NCI-H524 treated with DMSO at 0.1 percent for 48 hours (cell line): Measurements from ENCODE around the gene KPNA4.
"Not testable (repeated sequence)": the region's sequence is repeated elsewhere in the genome, so short reads cannot be mapped to it uniquely, and the experiment has no call there.

Experiments
- DNase-seq: peaks from one replicate; lab custom pipeline; 2025; lab: John Stamatoyannopoulos, UW

KPNA4 gene, protein sequence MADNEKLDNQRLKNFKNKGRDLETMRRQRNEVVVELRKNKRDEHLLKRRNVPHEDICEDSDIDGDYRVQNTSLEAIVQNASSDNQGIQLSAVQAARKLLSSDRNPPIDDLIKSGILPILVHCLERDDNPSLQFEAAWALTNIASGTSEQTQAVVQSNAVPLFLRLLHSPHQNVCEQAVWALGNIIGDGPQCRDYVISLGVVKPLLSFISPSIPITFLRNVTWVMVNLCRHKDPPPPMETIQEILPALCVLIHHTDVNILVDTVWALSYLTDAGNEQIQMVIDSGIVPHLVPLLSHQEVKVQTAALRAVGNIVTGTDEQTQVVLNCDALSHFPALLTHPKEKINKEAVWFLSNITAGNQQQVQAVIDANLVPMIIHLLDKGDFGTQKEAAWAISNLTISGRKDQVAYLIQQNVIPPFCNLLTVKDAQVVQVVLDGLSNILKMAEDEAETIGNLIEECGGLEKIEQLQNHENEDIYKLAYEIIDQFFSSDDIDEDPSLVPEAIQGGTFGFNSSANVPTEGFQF

DNA sequence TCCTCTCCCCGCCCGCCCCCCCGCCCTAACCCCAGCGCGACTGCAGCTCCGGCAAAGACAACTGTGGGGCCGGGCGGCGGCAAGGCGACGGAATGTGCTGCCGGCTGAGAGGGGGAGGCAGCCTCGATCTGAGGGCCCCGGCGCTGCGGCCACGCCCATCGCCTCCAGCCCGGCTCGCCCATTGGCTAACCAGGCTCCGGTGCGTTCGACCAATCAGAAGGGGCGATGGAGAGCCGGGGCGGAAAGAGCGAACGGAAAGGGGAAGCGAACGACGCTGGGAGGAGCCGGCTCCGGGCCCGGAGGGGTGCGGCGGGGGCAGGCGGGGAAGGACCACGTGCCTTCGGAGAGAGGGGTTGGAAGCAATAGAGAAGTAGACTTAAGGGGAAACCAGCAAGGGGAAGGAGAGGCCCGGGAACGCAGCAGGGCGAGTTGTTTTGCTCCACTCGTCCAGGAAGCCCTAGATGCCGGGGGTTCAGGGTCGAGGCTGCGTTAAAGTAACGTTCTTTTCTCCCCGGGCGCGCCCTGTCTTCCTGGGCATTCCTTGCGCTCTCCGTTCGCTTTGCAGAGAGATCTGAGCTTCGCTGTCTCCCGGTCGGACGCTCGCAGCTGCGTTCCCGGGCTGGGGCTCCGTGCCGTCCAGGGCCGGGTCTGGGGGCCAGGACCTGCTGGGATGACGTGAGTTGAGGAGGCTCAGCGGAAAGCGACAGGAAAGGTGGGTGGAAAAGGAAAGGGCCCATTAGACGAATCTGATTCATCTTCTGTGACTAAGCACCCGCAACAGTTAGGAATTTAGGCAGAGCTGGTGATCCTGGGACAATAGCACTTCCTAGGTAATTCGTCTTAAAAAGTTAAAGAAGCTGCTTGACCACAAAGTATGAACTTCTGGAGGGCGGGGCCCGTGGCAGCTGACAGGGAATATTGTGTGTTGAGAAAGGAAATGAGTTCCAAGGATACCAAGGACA, at the start of gene KPNA4:
Gene KPNA4 (minus strand): TSS at position 130 of the 962 bp plus-strand sequence. CDS start 289 bp downstream, outside the sequence.
- DNase-seq: peak; percentile 86

DNA sequence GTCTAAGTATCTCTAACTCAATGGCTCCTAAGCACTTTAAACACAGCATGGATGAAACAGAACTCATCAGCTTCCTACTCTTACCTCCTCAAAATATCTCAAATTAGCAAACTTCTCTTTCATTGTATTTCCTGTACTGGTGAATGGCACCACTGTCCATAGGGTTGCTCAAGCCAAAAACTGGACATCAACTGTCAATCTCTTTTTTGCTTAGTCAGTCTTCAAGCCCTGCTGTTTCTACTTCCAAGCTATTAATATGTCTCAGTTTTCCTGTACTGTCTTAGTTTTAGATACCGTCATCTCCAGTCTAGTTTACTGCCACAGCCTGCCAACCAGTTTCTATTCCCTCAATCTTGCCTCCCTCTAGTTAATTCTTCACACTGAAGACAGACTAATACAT, 48.3 kb upstream of the KPNA4 start:
- no peak for DNase-seq

DNA sequence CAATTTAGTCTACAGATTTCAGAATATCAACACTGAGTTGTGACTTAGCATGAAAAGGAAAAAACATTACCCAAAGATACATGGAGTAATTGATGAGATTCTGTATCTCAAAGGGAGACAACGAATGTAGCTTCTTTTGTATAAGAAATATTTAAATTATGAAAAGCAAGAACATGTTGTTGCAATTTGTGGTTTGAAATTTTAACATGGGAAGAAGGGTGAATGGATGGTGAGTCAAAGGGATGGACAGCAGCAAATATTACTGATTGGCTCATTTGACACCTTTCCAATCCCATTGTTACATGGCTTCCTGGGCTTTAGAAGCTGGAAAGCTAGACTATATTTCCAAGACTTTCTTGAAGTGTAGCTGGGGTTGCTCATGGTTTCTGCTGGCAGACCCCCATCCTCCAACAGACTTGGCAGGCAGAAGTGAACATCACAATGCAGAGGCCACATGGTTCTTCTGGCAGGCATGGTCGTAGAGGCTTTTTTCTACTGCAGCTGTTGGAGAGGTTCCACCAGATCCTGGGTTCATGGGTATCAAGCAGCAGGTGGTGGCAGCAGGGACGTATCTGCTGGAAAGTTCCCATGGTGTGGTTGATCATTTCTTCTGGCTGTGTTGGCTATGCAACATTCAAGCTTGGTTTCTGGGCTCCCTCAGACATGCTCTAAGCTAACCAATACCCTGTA, 47.2 kb upstream of the KPNA4 start:
- no peak for DNase-seq

DNA sequence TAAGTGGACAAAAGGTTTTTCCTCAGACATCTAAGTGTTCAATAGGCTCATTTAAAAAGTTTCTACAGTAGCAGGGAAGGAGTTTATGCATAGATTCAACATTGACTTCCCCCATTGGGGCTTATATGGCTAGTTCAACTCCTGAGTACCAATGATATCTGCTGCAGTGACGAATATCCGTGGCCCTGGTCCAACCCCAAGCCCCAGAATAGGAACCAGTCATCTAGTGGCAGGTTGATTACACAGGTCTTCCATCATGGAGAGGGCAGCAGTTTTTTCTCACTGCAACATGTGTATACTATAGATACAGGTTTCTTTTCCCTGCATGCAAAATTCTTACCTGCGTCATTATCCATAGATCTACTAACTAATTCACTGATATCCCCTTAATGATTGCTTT, 45.8 kb upstream of the KPNA4 start:
- no peak for DNase-seq

DNA sequence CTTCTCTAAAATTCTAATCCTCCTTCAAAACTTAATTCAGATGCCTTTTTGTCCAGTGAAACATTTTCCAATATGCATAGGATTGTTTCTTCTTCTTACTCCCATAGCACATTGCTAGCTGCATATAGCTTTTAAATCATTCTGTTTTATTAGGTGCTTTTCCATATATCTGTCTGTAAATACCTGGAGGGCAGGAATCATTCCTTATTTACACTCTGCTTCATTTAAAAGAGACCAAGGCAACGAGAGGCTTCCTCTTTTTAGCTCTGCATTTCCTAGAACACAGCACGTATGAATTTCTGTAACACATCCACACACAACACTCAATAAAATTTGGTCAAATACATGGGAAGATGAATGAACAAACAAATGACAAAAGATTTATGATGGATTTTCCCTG, 43.5 kb upstream of the KPNA4 start:
- no peak for DNase-seq

DNA sequence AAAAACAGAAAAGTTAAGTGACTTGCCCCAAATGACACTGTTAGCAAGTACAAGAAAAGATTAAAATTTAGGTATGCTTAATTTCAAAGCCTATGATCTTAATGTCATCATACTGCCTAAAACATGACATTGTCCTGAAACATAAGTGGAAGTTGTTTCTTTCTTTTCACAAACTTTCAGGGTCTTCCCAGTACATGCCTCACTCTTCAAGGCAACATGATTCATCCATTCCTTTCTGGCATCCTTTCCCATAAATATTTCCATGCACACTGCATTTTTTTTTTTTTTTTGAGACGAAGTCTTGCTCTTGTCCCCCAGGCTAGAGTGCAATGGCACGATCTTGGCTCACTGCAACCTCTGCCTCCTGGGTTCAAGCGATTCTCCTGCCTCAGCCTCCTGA, 42.5 kb upstream of the KPNA4 start:
- DNase-seq: no peak

DNA sequence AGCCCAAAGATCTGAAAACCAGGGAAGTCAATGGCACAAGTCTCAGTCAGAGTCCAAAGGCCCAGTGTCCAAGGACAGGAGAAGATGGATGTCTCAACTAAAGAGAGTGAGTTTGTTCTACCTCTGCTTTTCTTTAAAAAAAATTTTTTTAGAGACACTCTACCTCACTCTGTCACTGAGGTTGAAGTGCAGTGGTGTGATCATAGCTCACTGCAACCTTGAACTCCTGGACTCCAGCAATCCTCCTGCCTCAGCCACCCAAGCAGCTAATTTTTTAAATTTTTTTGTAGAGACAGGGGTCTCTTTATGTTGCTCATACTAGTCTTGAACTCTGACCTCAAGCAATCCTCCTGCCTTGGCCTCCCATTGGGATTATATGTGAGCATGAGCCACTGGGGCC, 39.9 kb upstream of the KPNA4 start:
- DNase-seq: no peak

DNA sequence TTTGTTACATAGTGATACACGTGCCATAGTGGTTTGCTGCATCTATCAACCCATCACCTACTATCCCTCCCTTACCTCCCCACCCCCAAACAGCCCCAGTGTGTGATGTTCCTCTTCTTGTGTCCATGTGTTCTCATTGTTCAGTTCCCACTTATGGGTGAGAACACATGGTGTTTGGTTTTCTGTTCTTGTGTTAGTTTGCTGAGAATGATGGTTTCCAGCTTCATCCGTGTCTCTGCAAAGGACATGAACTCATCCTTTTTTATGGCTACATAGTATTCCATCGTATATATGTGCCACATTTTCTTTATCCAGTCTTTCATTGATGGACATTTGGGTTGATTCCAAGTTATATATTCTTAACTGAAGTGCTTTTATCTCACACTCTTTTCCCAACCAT, 38.5 kb upstream of the KPNA4 start:
- not testable (repeated sequence) for DNase-seq

DNA sequence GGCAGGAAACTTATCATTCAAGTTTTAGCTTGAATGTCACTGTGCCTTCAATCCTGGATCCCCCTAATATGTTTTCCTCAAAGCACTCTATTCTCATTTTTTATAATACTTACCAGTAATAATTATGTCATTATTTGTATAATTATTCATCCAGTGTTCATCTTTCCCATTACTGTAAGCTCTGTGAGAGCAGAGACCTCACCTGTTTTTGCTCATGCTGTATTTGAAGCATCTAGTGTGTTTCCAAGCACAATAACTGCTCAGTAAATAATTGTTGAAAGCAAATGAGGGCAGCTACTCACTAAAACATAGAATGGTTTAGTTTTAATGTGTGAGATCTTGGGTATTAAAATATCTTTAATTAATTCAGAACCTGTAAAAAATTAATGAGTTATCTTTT, 36.9 kb upstream of the KPNA4 start:
- no peak for DNase-seq

DNA sequence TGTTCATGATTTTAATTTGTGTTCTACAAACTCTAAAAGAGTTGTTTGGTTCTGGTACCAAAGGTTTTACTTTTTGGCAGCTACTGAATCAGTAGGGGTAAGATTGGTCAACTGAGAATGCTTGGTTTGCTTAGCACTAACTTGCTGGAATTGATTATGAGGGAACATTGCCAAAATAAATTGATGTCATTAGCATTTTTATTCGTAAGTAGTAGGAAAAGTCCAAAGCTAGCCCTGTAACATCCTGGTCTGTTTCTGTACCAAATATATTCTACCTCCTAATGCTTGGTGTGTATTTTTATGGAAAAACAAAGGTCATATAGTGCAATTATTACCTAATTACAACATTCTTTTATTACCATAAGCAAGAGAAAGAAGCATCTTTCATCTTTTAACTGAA, 35.9 kb upstream of the KPNA4 start:
- no peak for DNase-seq

DNA sequence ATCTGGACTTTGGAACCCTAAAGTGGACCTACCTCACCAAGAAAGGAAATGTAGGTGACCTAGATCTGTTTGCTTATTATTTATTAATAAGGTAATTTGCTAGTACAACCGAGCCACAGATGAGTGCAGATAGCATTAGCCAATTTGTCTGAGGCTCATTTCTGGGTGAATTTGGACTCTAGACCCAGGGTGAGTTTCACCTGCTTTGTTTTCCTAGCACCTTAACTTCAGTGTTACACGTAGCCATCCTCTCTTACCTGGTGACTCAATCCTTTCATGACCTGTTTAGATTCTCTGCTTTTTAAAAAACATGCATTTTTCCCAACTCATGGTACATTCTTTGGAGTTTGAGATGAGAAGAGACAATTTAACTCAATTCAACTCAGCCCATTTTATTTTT, 33.5 kb upstream of the KPNA4 start:
- DNase-seq: no peak

DNA sequence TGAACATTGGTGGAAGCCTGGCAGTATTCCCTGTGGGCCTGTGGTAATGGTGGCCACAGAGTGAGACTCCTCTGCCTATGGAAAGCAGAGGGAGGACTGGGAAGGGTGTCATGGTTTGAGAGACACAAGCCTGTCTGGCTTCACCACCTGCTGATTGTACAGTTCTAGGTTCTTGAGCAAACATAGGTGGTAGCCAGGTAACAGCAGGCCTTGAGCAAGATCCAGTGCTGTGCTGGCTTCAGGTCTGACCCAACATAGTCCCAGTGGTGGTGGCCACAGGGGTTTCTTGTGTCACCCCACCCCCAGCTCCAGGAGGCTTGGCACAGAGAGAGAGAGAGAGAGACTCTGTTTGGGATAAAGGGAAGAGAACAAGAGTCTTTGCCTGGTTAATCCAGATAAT, 22.7 kb upstream of the KPNA4 start:
- DNase-seq: no peak

DNA sequence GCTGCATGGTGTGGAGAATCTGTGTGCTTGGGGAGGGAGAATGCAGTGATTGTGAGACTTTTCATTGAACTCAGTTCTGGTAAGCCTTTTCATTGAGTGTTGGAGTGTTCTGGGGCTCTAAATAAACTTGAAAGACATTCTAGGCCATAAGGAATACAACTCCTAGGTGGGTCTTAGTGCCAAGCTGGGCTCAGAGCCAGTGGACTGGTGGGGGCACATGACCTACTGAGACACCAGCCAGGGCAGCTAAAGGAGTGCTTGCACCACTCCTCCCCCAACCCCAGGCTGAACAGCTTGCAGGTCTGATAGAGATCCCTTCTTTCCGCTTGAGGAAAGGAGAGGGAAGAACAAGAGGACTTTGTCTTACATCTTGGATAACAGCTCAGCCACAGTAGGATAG, 21.7 kb upstream of the KPNA4 start:
- DNase-seq: no peak

DNA sequence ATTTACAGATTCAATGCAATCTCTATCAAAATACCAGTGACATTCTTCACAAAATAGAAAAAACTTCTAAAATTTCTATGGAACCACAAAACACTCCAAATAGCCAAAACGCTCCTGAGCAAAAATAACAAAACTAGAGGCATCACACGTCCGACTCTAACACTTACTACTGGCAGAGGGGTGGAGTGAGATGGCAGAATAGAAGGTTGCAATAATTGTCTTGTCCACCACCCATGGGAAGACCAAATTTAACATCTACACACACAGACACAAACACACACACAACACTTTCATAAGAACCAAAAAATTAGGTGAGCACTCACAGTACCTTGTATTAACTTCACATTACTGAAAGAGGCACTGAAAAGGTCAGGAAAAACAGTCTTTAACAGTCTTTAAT, 21.3 kb upstream of the KPNA4 start:
- no peak for DNase-seq

DNA sequence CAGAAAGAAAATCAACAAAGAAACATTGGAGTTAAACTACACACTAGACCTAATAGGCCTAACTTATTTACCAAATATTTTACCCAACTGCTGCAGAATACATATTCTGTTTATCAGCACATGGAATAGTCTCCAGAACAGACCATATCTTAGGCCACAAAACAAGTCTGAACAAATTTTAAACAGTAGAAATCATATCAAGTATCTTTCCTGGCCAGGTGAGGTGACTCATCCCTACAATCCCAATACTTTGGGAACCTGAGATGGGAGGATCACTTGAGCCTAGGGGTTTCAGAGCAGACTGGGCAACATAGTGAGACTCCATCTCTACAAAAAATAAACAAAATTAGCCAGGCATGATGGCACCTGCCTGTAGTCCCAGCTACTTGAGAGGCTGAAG, 18.1 kb upstream of the KPNA4 start:
- no peak for DNase-seq

DNA sequence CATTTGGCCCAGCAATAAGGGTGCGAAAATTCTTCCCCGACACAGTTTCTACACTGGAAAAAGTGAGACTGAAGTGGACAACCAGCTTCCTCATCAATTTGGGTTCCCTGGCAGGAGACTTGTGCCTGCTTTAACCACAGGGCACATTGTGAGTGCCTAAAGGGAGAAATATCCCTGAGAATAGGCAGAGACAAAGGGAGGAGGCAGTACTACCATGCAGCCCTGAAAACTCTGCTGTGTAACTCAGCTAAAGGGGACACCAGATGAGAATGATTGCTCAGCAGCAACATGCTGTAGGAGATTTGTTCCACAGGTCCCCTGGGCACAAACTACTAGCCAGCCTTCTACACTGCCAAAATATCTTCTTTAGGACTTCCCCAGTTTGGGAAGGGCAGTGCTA, 15.6 kb upstream of the KPNA4 start:
- no peak for DNase-seq

DNA sequence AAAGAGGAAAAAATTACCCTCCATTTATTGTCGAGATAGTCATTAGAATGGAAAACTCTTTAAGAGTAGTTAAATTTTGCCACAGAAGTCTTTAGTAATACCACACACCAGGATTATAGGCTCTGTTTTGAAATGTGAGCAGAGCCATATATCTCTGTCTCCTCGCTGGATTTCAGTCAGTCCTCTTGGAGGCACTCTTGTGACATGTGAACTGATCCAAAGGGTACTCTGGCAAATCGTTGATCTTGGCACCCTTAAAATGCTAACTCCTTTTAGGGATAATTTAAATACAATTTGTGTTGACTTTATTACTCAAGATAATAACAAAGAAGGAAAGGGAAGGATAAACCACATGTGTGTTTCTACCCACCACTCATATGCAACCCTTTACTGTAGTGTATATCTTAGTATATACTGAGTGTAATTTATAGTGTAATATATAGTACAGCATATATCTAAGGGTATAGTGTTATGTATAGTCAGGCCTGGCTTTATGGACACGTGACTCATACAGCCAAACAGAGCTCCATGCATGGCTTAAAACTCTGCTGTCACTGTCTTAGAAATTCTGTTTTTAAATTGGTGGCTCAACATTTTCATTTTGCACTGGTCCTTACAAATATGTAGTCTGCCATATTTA, 12.3 kb upstream of the KPNA4 start:
- no peak for DNase-seq

DNA sequence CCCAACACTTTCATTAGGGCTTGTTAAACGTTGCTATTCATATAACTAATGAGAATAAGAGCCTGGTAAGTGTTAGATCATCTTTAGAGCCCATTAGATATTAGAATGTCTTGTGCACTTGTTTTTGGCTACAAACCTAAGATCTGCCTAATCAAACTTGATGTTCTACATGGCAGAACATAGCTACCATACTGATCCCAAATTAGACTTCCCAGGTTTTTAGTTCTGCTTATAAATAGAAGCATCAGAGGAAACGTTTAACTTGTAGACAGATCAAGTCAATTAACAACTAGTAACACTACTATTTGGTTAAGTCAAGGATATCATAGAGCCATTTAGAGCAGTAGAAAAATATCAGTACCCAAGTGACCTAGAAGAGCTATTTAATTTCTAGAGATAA, 11.7 kb upstream of the KPNA4 start:
- DNase-seq: no peak

DNA sequence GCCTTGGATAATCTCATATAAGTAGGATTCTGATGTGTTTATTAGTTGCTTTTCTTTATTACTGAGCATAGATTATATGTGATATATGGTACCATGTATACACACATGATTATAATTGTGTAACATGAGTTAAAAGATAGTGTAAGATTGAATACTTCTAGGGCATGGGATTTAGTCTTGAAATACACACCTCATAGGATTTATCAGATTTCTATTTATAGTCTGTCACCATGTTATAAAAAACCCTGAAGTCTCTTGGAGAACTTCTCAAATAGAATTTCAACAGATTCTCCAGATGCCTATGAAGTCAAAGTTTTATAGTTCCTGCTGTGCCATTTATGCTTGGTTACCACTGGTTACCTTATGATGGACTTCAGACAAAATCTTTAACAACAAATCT, 11.2 kb upstream of the KPNA4 start:
- no peak for DNase-seq

DNA sequence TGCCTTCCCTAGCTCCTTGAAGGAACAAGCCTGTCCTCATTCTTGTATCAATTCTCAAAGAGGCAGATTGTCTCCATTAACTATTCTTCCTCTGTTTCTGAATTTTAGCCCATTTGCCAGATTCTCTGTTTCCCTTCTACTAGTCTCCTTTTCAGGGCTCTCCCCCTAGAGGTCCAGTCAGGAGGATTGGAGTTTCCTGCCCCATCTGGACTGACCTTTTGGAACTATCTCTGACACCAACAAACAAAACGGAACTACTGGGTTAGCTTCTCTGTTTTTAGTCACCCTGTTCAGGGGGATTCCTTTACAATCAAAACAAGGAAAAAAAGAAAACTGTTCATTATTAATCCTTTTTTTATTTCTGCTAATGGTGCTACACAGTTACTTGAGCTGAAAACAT, 10.2 kb upstream of the KPNA4 start:
- no peak for DNase-seq

DNA sequence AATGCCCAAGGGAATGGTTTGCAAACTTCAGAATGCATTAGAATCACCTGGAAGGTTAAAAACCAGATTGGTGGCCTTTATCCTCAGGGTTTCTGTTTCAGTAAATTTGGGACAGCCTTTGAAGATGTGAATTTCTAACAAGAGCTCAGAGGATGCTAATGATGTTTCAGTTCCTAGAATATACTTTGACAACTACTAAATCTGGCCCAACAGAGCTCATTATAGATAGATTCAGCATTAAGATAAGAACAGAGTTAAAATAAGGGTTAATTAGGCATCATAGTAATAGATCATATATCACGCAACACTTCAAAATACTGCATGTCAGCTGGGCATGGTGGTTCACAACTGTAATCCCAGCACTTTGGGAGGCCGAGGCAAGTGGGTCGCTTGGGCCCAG, 9.3 kb upstream of the KPNA4 start:
- no peak for DNase-seq
